ENCODE measurements around the gene HDGFL3. TPM values are rescaled to one million over a fixed set of nuclear protein-coding genes. Genes with fewer than 3 reads are reported as not detected.

The HDGFL3 gene
- total and polyA plus RNA-seq, 2 donors from 2014 or later, result 13.9 to 40.1 TPM

GRCh38 chr15:83203543-83203942 lies 4.1 kb downstream of the HDGFL3 start:
- DNase-seq, result no peak
- TF ChIP-seq CTCF (IDR thresholded peaks at IDR 0.05; ENCODE audit: borderline replicate concordance, extremely low read depth, insufficient read depth), result no peak
- intact Hi-C loops (cut with DNase I), result no loop called here
- peaks cover 0 to 10% (median 5%) of the 10 kb centered on the region in 3 donors for H3K4me1 ChIP-seq (ENCODE audit: control insufficient read depth in 2 of 3, insufficient read depth in 2 of 3, low read depth in 1 of 3, low read length in 3 of 3)
- no peak overlapping the region for H3K27ac ChIP-seq (ENCODE audit: low read depth in 2 of 2, low read length in 2 of 2)
- no peaks in the 10 kb centered on the region for H3K9me3 ChIP-seq (ENCODE audit: control insufficient read depth in 2 of 3, insufficient read depth in 1 of 3, low read length in 3 of 3)
- no peaks in the 10 kb centered on the region for H3K36me3 ChIP-seq (ENCODE audit: control insufficient read depth in 2 of 3, insufficient read depth in 3 of 3, low read length in 3 of 3)
- no peak overlapping the region for H3K9ac ChIP-seq (ENCODE audit: low read length in 3 of 3)
- no peak for FAIRE-seq
- H3K27me3 ChIP-seq (ENCODE audit: control insufficient read depth, insufficient read depth, low read length), result no peaks in the 10 kb centered on the region
- H3K4me3 ChIP-seq (ENCODE audit: low read length in 3 of 3), result no peak overlapping the region

GRCh38 chr15:83200589-83200988 lies 7.0 kb downstream of the HDGFL3 start:
- Histone ChIP-seq H3K4me1 (ENCODE audit: control insufficient read depth in 2 of 3, insufficient read depth in 2 of 3, low read depth in 1 of 3, low read length in 3 of 3) (peaks cover 0 to 4% (median 3%) of the 10 kb centered on the region in 3 donors), H3K9me3 (ENCODE audit: control insufficient read depth in 2 of 3, insufficient read depth in 1 of 3, low read length in 3 of 3) (no peaks in the 10 kb centered on the region), H3K9ac (ENCODE audit: low read length in 3 of 3) (no peak overlapping the region), H3K27ac (ENCODE audit: low read depth in 2 of 2, low read length in 2 of 2) (no peak overlapping the region), H3K4me3 (ENCODE audit: low read length in 3 of 3) (no peak overlapping the region), H3K27me3 (ENCODE audit: control insufficient read depth, insufficient read depth, low read length) (no peaks in the 10 kb centered on the region), H3K36me3 (ENCODE audit: control insufficient read depth in 2 of 3, insufficient read depth in 3 of 3, low read length in 3 of 3) (no peaks in the 10 kb centered on the region)
- no peak for TF ChIP-seq CTCF (IDR thresholded peaks at IDR 0.05; ENCODE audit: borderline replicate concordance, extremely low read depth, insufficient read depth)
- FAIRE-seq (no peak), DNase-seq (no peak)
- intact Hi-C loops (cut with DNase I), result no loop called here

- H3K9me3 ChIP-seq (ENCODE audit: control insufficient read depth in 2 of 3, insufficient read depth in 1 of 3, low read length in 3 of 3), result no peaks in the 10 kb centered on the region
- no peak overlapping the region for H3K27ac ChIP-seq (ENCODE audit: low read depth in 2 of 2, low read length in 2 of 2)
- peaks cover 0 to 3% (median 3%) of the 10 kb centered on the region in 3 donors for H3K4me1 ChIP-seq (ENCODE audit: control insufficient read depth in 2 of 3, insufficient read depth in 2 of 3, low read depth in 1 of 3, low read length in 3 of 3)
- H3K9ac ChIP-seq (ENCODE audit: low read length in 3 of 3), result no peak overlapping the region
- H3K4me3 ChIP-seq (ENCODE audit: low read length in 3 of 3), result no peak overlapping the region
- no peaks in the 10 kb centered on the region for H3K36me3 ChIP-seq (ENCODE audit: control insufficient read depth in 2 of 3, insufficient read depth in 3 of 3, low read length in 3 of 3)
- TF ChIP-seq CTCF (IDR thresholded peaks at IDR 0.05; ENCODE audit: borderline replicate concordance, extremely low read depth, insufficient read depth), result no peak
- H3K27me3 ChIP-seq (ENCODE audit: control insufficient read depth, insufficient read depth, low read length), result no peaks in the 10 kb centered on the region
- DNase-seq, result no peak
- no peak for FAIRE-seq
- intact Hi-C loops (cut with DNase I), result no loop called here
Observed at GRCh38 chr15:83200162-83200561, 7.5 kb downstream of the HDGFL3 start.

- intact Hi-C loops (cut with DNase I), result no loop called here
- H3K4me3 ChIP-seq (ENCODE audit: low read length in 3 of 3), result no peak overlapping the region
- DNase-seq (no peak), FAIRE-seq (no peak)
- no peak overlapping the region for H3K27ac ChIP-seq (ENCODE audit: low read depth in 2 of 2, low read length in 2 of 2)
- no peaks in the 10 kb centered on the region for H3K27me3 ChIP-seq (ENCODE audit: control insufficient read depth, insufficient read depth, low read length)
- H3K9me3 ChIP-seq (ENCODE audit: control insufficient read depth in 2 of 3, insufficient read depth in 1 of 3, low read length in 3 of 3), result no peaks in the 10 kb centered on the region
- TF ChIP-seq CTCF (IDR thresholded peaks at IDR 0.05; ENCODE audit: borderline replicate concordance, extremely low read depth, insufficient read depth), result no peak
- H3K4me1 ChIP-seq (ENCODE audit: control insufficient read depth in 2 of 3, insufficient read depth in 2 of 3, low read depth in 1 of 3, low read length in 3 of 3), result no peaks in the 10 kb centered on the region
- H3K9ac ChIP-seq (ENCODE audit: low read length in 3 of 3), result no peak overlapping the region
- H3K36me3 ChIP-seq (ENCODE audit: control insufficient read depth in 2 of 3, insufficient read depth in 3 of 3, low read length in 3 of 3), result no peaks in the 10 kb centered on the region
Observed at GRCh38 chr15:83199288-83199687, 8.3 kb downstream of the HDGFL3 start.

Measured in kidney (tissue), 14 donors.